IPS-18c (cell line): ENCODE measurements around the gene OR5K2.

Experiments
- H3K4me3 ChIP-seq: 2 replicates; pipeline ENCODE4 v1.7.0; 2013; ENCODE audit warnings: low read depth, mild to moderate bottlenecking, low read length, moderate library complexity; ENCODE audit not compliant: insufficient read depth
- H3K9me3 ChIP-seq: one replicate; pipeline ENCODE4 v1.6.1; 2013; ENCODE audit warnings: mild to moderate bottlenecking, low read length, moderate library complexity; ENCODE audit not compliant: control insufficient read depth, insufficient read depth

OR5K2 gene

GRCh38 chr3:98497381-98497780, at the start of gene OR5K2:
Gene OR5K2 (plus strand): TSS chr3:98497681. CDS start chr3:98497681, 0 bp downstream.
- no peak within 1 kb of the TSS for H3K4me3 ChIP-seq
- no peaks in the 10 kb centered on the region for H3K9me3 ChIP-seq

GRCh38 chr3:98449606-98450193, 47.8 kb upstream of the OR5K2 start:
- no peaks in the 10 kb centered on the region for H3K9me3 ChIP-seq
- H3K4me3 ChIP-seq, result no peak overlapping the region

- Histone ChIP-seq H3K4me3 (no peak overlapping the region), H3K9me3 (no peaks in the 10 kb centered on the region)
Observed at GRCh38 chr3:98450372-98450771, 47.1 kb upstream of the OR5K2 start.

- no peaks in the 10 kb centered on the region for H3K9me3 ChIP-seq
Observed at GRCh38 chr3:98453827-98454226, 43.7 kb upstream of the OR5K2 start.

GRCh38 chr3:98454929-98455328, 42.6 kb upstream of the OR5K2 start:
- Histone ChIP-seq H3K9me3 (no peaks in the 10 kb centered on the region), H3K4me3 (no peak overlapping the region)

More at GRCh38 chr3:98453827-98454226, 43.7 kb upstream of the OR5K2 start:
- H3K4me3 ChIP-seq, result no peak overlapping the region

DNA sequence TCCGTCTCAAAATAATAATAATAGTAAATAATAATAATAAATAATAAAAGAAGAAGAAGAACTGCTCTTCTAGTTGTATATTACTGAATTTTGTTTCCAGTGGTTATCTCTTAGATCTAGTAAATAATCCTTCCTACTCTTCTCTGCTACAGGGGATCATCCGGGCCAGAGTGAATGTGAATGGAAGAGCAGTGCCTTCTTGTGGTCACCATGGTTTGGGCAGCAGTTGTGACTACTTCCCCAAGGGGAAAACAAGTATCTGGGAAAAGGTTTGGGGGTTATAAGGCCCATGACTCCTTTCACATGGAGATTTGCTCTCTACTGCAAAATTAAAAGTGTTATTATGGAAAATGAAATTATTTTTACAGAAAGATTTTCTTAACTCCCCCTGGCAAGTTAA, 39.9 kb upstream of the OR5K2 start:
- H3K9me3 ChIP-seq, result no peaks in the 10 kb centered on the region

DNA sequence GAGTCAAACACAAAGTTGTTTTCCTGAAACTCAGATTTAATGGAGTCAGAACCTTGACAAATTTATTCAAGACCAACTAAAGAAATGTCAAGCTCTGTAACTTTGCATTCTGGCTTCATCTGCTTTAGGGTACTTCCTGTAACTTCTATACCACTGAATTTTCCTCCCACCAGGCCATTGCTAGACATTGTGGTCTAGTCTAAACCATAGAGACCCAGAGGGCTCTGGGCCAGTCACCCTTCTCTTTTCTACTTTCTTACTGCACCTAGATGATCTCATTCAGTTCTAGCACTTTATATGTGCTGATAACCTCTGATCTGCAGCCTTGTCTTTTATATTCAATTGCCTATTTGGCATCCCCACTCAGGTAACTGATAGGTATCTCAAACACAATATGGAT, 37.3 kb upstream of the OR5K2 start:
- no peaks in the 10 kb centered on the region for H3K9me3 ChIP-seq
- no peak overlapping the region for H3K4me3 ChIP-seq

More for the DNA sequence above, 39.9 kb upstream of the OR5K2 start:
- H3K4me3 ChIP-seq, result no peak overlapping the region

DNA sequence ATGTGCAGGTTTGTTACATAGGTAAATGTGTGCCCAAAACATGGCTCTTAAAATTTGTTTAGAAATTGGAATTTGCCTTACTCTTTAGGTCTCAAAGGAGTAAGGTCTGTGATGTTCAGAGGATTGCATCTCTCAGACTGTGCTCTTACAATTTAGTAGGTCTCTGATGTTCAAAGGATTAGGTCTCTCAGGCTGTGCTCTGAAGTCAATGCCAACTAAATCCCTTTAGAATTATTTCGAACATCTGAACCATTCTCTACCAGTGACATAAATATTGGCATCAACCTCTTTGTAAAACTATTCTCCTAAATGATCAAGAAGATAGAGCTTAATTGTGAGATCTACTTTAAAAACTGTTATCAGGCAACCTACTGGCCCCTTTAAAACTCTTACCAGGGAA, 34.6 kb upstream of the OR5K2 start, which contains the start of gene OR5K1:
OR5K1 (plus strand) TSS at position 301 of the 400 bp plus-strand sequence. CDS start 6,376 bp downstream, outside the sequence.
- Histone ChIP-seq H3K9me3 (no peaks in the 10 kb centered on the region), H3K4me3 (no peak within 1 kb of the TSS)

- Histone ChIP-seq H3K9me3 (no peaks in the 10 kb centered on the region), H3K4me3 (no peak overlapping the region)
Observed at GRCh38 chr3:98482717-98483482, 14.6 kb upstream of the OR5K2 start.

DNA sequence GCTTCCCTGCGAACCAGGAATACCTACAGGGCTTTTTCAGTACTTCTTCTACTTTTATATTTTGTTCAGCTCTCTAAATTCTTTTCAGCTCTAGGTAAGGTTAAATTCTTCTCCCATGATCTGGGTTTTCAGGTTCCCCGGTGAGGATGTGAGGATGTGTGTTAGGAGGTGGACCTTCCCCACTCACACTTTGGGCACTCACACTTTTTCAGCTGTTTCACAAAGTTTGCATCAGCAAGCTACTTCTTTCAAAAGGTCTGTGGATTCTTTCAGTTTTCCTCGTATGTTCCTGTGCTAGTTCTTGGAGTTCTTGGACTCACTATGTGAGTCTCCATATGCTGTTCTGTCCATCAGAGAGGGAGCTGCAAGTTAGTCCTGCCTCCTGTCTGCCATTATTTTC, 13.9 kb upstream of the OR5K2 start:
- H3K9me3 ChIP-seq, result no peaks in the 10 kb centered on the region
- no peak overlapping the region for H3K4me3 ChIP-seq

DNA sequence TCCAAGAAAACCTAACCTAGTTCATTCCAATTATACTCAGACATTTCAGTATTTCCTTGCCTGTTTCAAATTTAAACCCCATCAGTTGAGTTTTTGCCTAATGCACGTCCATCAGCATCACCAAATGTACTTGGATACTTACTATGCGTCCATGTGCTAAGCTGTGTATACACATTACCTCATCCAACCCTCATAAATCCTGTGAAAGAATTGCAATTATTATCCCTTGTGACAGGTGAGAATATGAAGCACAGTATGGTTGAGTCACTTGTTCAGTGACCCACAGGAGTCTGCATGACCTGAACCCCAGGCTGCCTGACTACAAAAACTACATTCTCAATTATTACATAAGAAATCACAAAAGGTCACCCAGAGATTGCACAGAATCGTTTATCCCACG, 2.5 kb downstream of the OR5K2 start:
- no peak overlapping the region for H3K4me3 ChIP-seq
- H3K9me3 ChIP-seq, result no peaks in the 10 kb centered on the region

- no peaks in the 10 kb centered on the region for H3K9me3 ChIP-seq
Observed at GRCh38 chr3:98501270-98501669, 3.8 kb downstream of the OR5K2 start.

DNA sequence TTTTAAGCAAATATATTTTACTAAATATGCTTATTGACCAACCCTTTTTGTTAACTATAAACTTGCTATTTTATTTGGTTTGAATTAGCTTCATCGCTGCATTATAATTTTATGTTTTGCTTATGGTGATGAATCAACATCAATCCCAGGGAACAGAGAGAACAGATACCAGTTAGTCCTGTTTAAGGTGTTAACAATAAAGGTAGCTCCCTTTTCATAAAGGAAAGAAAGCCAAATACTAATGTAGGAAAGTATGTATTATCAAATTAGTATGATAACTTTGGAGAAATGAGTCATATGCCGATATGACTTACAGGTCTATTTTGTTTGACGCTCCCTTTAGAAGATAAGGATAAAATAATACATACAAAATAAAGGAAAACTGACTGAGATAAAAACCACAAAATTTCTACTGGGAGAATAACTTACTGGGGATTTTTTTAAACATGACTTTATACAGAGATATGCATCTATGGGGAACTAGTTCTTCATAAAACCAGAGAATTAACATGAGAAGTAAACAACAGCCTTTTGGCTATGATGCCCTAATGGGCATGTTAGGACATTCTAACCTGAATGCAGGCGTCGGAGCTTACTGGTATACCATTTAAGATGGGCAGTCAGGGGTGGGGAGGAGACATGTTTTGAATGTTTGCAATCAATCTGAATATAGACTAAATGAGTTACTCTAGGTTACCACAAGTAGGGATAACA, 4.5 kb downstream of the OR5K2 start:
- Histone ChIP-seq H3K9me3 (no peaks in the 10 kb centered on the region), H3K4me3 (no peak overlapping the region)

More at GRCh38 chr3:98501270-98501669, 3.8 kb downstream of the OR5K2 start:
- no peak overlapping the region for H3K4me3 ChIP-seq

GRCh38 chr3:98504539-98504938, 7.1 kb downstream of the OR5K2 start:
- no peak overlapping the region for H3K4me3 ChIP-seq
- H3K9me3 ChIP-seq, result no peaks in the 10 kb centered on the region

DNA sequence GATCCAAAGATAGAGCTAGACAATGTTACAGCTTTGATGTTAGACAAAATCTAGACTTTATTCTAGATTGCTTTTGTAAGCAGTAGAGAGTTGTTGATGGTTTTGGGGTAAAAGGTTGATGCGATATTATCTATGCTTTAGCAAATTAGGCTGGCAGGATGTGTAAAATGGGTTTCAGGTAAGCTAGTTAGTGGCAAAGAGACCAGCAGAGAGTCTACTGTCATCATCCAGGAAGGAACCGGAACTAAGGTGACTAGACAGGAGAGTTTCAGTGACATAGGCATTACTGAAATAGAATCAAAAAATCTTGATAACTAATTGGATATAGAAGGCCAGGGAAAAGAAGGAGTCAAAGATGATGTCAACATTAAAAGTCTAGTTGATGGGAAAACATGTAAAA, 11.1 kb downstream of the OR5K2 start:
- Histone ChIP-seq H3K4me3 (no peak overlapping the region), H3K9me3 (no peaks in the 10 kb centered on the region)

- Histone ChIP-seq H3K4me3 (no peak overlapping the region), H3K9me3 (no peaks in the 10 kb centered on the region)
Observed at GRCh38 chr3:98512576-98512975, 15.1 kb downstream of the OR5K2 start.

GRCh38 chr3:98513091-98513511, 15.6 kb downstream of the OR5K2 start:
- Histone ChIP-seq H3K4me3 (no peak overlapping the region), H3K9me3 (no peaks in the 10 kb centered on the region)

- H3K9me3 ChIP-seq, result no peaks in the 10 kb centered on the region
- no peak overlapping the region for H3K4me3 ChIP-seq
Observed at GRCh38 chr3:98513736-98514135, 16.3 kb downstream of the OR5K2 start.
